GM21526 (cell line): ENCODE results near the gene ZNF536.

Experiments
- ATAC-seq: cut with Tn5 transposase; IDR thresholded peaks from one replicate; pipeline ENCODE4 v1.9.1; 2021; ENCODE audit warnings: moderate library complexity; ENCODE audit not compliant: unreplicated experiment, low FRiP score

The ZNF536 gene

DNA sequence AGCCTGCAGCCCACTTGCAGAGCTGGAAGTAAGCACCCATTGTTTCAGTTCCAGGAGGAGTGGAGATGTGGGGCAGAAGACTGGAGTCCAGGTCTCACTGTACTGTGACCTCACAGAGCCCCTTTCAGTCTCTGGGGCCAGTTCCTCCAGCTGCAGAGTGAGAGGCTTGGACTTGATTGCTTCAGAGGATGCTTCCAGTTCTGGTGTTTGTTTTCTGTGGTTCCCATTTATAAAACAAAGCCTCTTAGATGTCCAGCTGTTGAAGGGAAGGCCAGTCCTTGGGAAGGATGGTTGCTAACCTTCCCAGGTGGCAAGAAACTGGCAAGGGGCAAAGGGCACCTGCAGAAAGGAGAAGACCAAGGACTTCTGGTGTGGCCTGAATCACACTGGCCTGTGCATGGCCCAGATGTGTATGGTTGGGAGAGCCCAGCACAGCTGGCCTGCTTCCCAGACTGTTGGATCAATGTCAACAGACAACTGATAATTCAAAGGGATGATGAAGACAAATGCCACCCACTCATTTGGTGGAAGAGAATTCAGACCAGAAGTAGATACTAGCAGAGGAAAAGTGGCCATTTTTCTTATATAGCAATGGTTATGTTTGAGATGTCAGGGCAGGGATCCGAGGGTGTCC, 218.5 kb downstream of the ZNF536 start:
- no peak for ATAC-seq

DNA sequence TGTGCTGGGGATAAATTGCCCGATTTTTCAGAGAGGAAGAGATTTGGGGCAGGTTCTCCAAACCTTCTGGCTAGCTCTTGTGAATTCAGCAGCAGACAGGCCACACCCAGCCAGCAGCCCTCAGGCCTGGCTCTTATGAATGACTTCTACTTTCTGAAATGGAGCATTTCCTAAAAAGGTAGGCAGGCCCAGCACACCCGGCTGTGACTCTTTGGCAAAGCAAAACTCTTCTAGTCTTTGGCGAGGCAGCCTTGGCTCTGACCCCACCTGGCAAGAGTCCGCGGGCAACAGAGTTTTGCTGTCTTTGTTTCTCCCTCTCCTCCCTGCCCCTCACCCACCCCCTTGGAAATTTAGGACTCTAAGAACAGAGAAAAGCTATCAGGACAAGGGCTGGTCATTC, 221.2 kb downstream of the ZNF536 start:
- ATAC-seq, result no peak

DNA sequence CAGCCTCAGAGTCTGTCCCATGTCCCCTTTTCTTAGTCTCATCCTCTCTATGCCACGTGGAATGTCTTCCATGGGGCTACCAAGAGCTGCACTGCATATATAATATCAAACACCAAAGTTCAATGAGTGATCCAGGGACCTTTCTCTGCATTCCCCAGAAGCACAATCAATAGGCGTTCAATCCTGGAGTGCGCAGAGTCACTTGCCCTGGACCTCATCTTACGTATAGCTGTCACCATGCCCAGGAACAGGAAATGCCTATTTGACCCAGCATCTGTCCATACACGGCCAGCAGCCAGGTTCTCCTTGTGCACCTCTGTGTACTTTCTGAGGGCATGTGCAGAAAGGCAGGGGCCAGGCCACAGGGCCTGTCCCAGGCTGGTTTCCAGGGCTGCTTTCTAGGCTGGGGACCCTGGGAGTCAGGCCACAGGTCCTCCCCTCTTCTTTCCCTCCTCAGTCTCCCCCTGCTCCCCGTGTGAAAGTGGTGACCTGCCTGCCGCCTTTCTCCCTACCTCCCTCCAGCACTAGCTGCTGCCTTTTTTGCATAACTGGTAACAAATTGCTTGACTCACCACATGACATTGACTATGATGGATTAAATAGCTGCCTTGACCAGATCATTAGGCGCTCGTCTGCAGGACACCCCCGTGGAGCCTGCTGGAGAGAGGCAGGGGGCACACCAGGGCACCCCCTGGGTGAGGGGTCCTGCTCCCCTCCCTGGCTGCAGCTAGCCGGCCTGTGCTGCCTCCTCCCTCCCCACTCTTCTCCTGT, 222.0 kb downstream of the ZNF536 start:
- no peak for ATAC-seq

DNA sequence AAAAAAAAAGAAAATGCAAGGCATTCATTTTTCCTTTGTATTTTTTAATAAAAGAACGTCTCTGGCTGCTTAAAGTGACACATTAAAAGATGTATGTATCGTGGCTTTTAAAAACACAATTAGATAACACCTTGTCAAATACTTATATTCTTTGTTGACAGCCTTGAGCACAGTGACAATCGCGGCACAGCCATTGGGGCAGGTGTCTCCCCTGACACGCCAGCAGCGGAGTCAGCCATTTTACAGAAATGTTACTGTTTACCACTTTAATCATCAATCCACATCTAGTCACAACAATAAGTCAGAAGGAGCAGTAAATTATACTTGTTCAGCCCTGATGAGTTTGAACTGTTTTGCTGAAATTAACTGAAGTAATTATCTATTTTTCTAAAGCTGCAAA, 224.1 kb downstream of the ZNF536 start:
- ATAC-seq, result no peak

DNA sequence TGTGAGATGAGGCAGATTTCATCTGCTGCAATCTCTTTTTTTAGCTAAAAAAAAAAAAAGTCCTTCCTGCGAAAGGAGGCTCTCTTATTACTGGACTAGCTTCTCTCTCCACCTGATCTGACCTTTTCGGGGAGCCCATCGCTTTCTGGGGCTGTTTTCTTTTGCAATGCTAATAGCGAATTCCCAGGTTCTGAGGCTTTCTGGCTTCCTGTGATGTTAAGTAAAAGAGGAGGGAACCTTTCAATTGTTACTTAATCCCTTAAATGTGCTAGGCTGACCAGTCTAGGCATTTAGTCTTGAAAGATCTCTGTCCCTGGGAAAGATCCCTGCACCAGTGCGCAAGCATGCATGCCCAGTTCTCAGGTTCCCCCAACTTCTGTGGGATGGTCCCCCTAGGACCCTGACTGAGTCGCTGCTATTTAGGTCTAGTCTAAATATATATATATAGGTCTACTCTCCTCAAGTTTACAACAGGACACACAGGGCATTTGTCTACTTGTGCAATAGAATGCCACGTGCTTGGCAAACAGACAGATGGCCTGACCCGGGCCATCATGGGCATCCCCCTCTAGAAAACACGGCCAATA, 224.7 kb downstream of the ZNF536 start:
- no peak for ATAC-seq

DNA sequence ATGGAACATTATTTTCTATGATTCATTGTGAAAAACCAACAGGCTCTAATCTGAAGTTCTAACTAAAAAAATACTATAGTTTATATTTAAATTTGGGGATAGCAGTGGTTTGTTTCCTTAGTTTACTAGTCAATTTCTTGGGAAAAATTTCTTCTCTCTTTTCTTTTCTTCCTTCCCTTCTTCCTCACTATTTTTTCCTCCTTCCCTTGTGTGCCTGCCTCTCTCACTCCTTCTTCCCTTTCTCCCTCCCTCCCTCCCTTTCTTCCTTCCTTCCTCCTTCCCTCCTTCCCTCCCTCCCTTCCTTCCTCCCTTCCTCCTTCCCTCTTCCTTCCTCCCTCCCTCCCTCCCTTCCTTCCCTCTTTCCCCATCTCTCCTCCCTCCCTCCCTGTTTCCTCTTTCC, 226.5 kb downstream of the ZNF536 start:
- no peak for ATAC-seq

DNA sequence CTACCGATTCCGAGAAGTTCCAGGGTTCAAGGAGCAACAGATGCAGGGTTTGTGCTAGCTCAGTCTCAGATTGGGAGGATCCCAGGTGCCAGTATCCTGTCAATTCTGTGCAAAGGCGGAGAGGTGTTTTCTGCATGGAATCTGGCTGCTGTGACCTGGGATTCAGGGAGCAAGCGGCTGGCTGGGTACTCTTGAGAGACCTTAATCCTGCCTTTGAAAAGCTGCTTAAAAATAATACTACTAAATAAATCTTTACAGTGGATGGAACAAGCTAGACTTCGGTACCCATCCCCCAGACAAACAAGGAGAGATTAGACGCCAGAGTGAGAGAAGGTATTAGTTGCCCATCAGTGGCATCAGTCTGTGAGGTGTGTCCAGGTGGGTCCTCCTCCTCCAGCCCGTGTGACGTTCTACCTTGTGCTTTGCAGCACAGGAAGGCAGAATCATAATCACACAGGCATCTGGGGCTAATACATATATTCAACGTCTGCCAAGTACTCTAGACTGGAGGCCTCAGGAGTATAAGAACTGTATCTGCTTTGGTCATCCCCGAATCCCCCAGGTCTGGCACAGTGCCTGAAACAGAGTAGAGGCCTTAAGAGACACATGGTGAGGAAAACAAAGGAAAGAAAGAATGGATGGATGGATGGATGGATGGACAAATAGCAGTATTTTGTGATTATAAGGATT, 230.6 kb downstream of the ZNF536 start:
- ATAC-seq, result no peak

DNA sequence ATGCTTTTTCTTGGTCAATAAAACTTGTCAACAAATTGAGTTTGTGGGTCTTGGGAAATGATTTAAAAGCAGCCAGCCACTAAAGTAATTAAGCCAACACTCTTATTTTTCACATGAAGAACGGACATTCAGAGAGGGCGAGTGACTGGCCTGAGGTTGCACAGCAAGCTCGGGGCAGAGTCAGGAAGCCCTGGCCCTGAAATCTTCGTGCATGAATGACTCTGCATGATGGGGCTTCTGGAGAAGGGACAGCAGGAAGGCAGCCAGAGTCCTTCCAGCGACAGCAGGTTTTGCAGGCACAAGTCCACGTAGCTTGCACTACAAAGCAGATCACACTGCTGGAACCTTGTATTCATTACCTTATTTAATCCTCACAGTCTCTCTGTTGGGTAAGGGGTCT, 232.5 kb downstream of the ZNF536 start:
- no peak for ATAC-seq

DNA sequence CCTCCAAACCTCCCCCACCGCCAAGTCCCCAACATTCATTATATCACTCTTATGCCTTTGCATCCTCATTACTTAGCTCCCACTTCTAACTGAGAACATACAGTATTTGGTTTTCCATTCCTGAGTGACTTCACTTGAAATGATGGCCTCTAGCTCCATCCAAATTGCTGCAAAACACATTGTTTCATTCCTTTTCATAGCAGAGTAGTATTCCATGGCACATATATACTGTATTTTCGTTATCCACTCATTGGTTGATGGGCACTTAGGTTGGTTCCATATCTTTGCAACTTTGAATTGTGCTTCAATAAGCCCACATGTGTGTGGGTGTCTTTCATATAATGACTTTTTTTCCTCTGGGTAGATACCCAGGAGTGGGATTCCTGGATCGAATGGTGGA, 233.1 kb downstream of the ZNF536 start:
- ATAC-seq, result no peak

DNA sequence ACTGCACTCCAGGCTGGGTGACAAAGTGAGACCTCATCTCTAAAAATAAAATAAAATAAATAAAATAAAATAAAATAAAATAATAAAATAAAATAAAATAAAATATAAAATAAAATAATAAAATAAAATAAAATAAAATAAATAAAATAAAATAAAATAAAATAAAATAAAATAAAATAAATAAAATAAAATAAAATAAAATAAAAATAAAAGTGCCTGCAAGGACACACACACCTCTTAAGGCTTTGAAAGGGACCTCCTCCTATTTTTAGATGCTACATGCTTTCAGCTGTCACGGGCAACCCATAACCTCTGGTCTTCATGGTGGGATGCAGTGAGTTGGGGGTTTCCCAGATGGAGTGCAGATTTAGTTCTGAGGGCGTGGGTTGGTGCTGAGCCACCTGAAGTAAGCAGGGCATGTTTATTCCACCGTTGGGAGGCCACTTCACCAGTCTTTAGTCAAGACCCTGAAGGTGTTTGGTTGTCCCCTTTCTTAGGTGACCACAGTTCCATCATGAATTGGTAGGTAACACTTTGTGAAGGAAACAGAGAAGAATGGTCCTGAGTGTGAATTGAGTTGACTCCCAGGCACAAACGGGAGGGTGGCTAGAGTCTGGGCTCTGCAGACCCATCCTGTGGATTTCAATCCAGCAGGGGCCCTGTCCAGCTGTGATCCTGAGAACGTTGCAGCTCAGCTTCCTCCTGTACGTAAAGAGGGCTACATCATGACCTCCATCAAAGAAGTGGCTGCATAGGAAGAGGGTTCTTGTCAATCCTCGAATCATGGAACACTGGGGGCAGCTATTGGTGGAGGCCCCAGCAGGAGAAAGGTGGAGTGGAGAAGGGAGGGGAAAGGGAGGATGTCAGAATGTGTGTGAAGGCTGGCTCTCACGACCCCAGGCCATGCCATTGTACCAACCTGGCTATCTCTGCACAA, 234.2 kb downstream of the ZNF536 start:
- no peak for ATAC-seq
